Measurements from ENCODE around the gene FCHSD1. TPM values are rescaled to one million over a fixed set of nuclear protein-coding genes. Genes with fewer than 3 reads are reported as not detected.

The FCHSD1 gene
- total RNA-seq, 1 experiment from 2014 or later = 23.1 TPM

DNA sequence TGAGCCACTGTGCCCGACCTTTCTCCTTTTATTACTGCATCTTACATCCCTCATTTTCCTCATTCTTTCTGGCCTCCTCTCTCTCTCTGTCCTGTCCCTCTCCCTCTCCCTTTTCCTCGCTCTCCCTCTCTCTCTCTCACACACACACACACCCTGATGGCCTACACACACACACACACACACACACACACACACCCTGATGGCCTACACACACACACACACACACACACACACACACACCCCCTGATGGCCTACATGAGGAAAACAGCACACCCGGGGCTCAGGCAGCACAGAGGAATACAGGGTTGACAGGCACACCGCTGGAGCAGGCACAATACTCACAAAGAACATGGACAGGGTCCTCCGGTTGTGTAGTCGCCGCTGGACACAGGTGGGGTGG lies 3.8 kb upstream of the FCHSD1 start:
- no peak for DNase-seq
- no peak overlapping the region for H3K4ac ChIP-seq (ENCODE audit: low read depth, low read length)
- no peak overlapping the region for H2BK12ac ChIP-seq (ENCODE audit: insufficient read length, low read depth, low read length)
- no peak overlapping the region for H3K9ac ChIP-seq (ENCODE audit: extremely low read depth, insufficient read length, low read length)
- no peaks in the 10 kb centered on the region; a peak in 1 of 5 replicates for H3K9me3 Mint-ChIP-seq
- no peak overlapping the region for H4K91ac ChIP-seq (ENCODE audit: insufficient read length, low read depth, low read length)
- H4K5ac ChIP-seq (ENCODE audit: insufficient read length, low read depth, low read length) = no peak overlapping the region
- peaks cover 18 to 19% of the 10 kb centered on the region in 2 experiments for H3K4me1 Mint-ChIP-seq
- no peak overlapping the region for H3K27ac ChIP-seq (ENCODE audit: insufficient read length, low read depth, low read length)
- H3K36me3 Mint-ChIP-seq (ENCODE audit: insufficient read depth in 1 of 3, low read depth in 3 of 3) = peaks cover 31 to 59% (median 36%) of the 10 kb centered on the region in 3 experiments; a peak in 6 of 7 replicates
- no peaks in the 10 kb centered on the region for H3K9me3 ChIP-seq (ENCODE audit: control insufficient read depth, low read depth, low read length)
- no peak overlapping the region for H3K14ac ChIP-seq (ENCODE audit: insufficient read depth, low read length)
- H2AK5ac ChIP-seq (ENCODE audit: insufficient read length, low read length) = no peak overlapping the region
- H3K4me3 Mint-ChIP-seq = no peak overlapping the region; a peak in 1 of 5 replicates
- no CpG with 5 or more reads among the region's 7 CpGs for WGBS (ENCODE audit: extremely low coverage, insufficient read length, low lambda C conversion rate)
- H3K27me3 ChIP-seq (ENCODE audit: insufficient read depth, low read length) = no peaks in the 10 kb centered on the region
- no peak overlapping the region for H2BK20ac ChIP-seq (ENCODE audit: low read depth, low read length, poor library complexity, severe bottlenecking)
- no peaks in the 10 kb centered on the region for H3K79me2 ChIP-seq (ENCODE audit: insufficient read depth, low read length)
- no peak overlapping the region for H3K56ac ChIP-seq (ENCODE audit: insufficient read length, low read depth, low read length)
- H3K4me2 ChIP-seq (ENCODE audit: insufficient read depth, insufficient read length, low read length) = no peak overlapping the region
- H4K20me1 ChIP-seq (ENCODE audit: control insufficient read depth, insufficient read depth, insufficient read length) = no peaks in the 10 kb centered on the region
- no peak overlapping the region for H2AFZ ChIP-seq (ENCODE audit: low read length)
- H3K23me2 ChIP-seq (ENCODE audit: insufficient read length, low read depth, low read length, poor library complexity, severe bottlenecking) = peaks cover 8% of the 10 kb centered on the region
- TF ChIP-seq, protein P1, sequence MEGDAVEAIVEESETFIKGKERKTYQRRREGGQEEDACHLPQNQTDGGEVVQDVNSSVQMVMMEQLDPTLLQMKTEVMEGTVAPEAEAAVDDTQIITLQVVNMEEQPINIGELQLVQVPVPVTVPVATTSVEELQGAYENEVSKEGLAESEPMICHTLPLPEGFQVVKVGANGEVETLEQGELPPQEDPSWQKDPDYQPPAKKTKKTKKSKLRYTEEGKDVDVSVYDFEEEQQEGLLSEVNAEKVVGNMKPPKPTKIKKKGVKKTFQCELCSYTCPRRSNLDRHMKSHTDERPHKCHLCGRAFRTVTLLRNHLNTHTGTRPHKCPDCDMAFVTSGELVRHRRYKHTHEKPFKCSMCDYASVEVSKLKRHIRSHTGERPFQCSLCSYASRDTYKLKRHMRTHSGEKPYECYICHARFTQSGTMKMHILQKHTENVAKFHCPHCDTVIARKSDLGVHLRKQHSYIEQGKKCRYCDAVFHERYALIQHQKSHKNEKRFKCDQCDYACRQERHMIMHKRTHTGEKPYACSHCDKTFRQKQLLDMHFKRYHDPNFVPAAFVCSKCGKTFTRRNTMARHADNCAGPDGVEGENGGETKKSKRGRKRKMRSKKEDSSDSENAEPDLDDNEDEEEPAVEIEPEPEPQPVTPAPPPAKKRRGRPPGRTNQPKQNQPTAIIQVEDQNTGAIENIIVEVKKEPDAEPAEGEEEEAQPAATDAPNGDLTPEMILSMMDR (conservative IDR thresholded peaks at IDR 0.05) = no peak
- H3K4me1 ChIP-seq (ENCODE audit: insufficient read depth, low read length) = no peaks in the 10 kb centered on the region; the same call in 1 of the 2 replicates
- no peak overlapping the region for H3K23ac ChIP-seq (ENCODE audit: insufficient read length, low read depth, low read length)
- H3K79me1 ChIP-seq (ENCODE audit: insufficient read depth, low read depth, low read length, poor library complexity, severe bottlenecking) = no peaks in the 10 kb centered on the region
- H3K27me3 Mint-ChIP-seq (ENCODE audit: low read depth) = peaks cover 7% of the 10 kb centered on the region; the same call in 1 of the 2 replicates
- no peak overlapping the region for H4K8ac ChIP-seq (replicated peaks; ENCODE audit: insufficient read length, low read depth, low read length)
- no peak overlapping the region for H3K18ac ChIP-seq (ENCODE audit: insufficient read length, low read depth, low read length)
- H2BK15ac ChIP-seq (ENCODE audit: low read depth, low read length) = no peak overlapping the region
- H3T11ph ChIP-seq (ENCODE audit: low read length) = no peak overlapping the region
- no peak overlapping the region for H2BK5ac ChIP-seq (ENCODE audit: insufficient read length, low read length)
- H3K27ac Mint-ChIP-seq = no peak overlapping the region; a peak in 1 of 7 replicates
- no peak overlapping the region for H2BK120ac ChIP-seq (ENCODE audit: low read depth, low read length, poor library complexity, severe bottlenecking)
